Measurements from ENCODE around the gene MAP3K5.

MAP3K5 gene

DNA sequence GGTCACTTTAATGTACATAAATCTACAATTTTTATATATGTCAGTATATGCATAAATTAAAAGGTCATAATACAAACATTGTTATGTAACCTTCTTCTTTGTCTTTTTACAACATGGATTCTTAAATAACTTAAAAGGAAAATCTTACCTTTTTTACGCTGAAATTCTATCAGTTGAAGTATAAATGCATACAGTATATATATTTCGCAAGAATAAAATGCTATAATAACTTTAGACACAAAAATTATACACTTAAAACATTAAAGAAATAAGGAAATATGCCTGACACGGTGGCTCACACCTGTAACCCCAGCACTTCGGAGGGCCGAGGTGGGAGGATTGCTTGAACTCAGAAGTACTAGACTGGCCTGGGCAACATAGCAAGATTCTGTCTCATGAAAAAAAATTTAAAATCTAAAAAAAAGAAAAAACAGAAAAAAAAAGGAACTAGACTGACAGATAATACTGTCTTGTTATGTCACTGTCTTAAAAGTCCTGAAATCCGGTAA, 132.2 kb downstream of the MAP3K5 start:
- TF ChIP-seq, protein P1, sequence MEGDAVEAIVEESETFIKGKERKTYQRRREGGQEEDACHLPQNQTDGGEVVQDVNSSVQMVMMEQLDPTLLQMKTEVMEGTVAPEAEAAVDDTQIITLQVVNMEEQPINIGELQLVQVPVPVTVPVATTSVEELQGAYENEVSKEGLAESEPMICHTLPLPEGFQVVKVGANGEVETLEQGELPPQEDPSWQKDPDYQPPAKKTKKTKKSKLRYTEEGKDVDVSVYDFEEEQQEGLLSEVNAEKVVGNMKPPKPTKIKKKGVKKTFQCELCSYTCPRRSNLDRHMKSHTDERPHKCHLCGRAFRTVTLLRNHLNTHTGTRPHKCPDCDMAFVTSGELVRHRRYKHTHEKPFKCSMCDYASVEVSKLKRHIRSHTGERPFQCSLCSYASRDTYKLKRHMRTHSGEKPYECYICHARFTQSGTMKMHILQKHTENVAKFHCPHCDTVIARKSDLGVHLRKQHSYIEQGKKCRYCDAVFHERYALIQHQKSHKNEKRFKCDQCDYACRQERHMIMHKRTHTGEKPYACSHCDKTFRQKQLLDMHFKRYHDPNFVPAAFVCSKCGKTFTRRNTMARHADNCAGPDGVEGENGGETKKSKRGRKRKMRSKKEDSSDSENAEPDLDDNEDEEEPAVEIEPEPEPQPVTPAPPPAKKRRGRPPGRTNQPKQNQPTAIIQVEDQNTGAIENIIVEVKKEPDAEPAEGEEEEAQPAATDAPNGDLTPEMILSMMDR (IDR thresholded peaks at IDR 0.05; ENCODE audit: extremely low read depth, insufficient read depth, missing control alignments), result no peak
- no peak for DNase-seq (ENCODE audit: low spot score)
- in situ Hi-C loops (cut with MboI; ENCODE audit: low pct_unique_long_range_greater_than_20kb, low sequenced_read_pairs, unreplicated experiment), result no loop called here

- DNase-seq (ENCODE audit: low spot score), result no peak
- TF ChIP-seq, protein P1 (IDR thresholded peaks at IDR 0.05; ENCODE audit: extremely low read depth, insufficient read depth, missing control alignments), result no peak
- in situ Hi-C loops (cut with MboI; ENCODE audit: low pct_unique_long_range_greater_than_20kb, low sequenced_read_pairs, unreplicated experiment), result no loop called here
Observed at GRCh38 chr6:136658711-136659110, 133.6 kb downstream of the MAP3K5 start.

DNA sequence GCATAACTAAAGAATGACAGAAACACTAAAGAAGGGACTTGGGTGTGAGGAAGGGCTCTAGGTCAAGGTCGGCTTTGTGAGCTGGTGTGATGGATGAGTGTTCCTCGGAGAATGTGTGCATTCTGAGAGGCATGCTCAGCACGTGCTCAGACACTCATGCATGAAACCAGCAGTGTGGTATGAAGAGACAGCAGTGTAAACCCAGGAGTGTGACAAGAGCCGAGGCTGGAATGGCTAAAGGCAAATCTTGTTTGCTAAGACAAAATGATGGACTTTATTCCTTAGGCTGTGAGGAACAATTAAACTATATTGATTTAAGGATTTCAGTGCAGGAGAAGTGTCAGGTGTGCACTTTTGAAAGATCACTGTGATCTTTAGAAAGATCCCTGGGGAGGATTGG, 134.6 kb downstream of the MAP3K5 start:
- in situ Hi-C loops (cut with MboI; ENCODE audit: low pct_unique_long_range_greater_than_20kb, low sequenced_read_pairs, unreplicated experiment), result no loop called here
- TF ChIP-seq, protein P1 (IDR thresholded peaks at IDR 0.05; ENCODE audit: extremely low read depth, insufficient read depth, missing control alignments), result no peak
- DNase-seq (ENCODE audit: low spot score), result no peak

- in situ Hi-C loops (cut with MboI; ENCODE audit: low pct_unique_long_range_greater_than_20kb, low sequenced_read_pairs, unreplicated experiment), result no loop called here
- TF ChIP-seq, protein P1 (IDR thresholded peaks at IDR 0.05; ENCODE audit: extremely low read depth, insufficient read depth, missing control alignments), result no peak
- DNase-seq (ENCODE audit: low spot score), result no peak
Observed at GRCh38 chr6:136656121-136656520, 136.2 kb downstream of the MAP3K5 start.

- TF ChIP-seq, protein P1 (IDR thresholded peaks at IDR 0.05; ENCODE audit: extremely low read depth, insufficient read depth, missing control alignments), result no peak
- in situ Hi-C loops (cut with MboI; ENCODE audit: low pct_unique_long_range_greater_than_20kb, low sequenced_read_pairs, unreplicated experiment), result no loop called here
- no peak for DNase-seq (ENCODE audit: low spot score)
Observed at GRCh38 chr6:136655239-136656014, 136.8 kb downstream of the MAP3K5 start.

DNA sequence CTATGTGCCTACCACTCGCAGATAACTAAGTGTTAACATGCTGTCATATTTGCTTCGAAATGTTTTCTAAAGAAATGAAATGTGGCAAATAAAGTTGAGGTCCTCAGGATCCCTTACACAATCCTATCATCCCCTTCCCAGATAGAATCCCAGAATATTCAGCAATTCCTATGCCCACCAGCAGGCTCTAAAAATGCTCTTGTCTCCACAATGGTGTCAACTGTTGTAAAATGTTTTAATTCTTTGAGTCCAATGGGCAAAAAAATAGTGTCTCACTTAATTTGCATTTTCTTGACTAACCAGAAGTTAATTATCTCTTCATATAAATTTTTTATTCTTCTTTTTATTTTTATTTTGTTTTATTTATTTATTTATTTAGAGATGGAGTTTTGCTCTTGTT, 138.2 kb downstream of the MAP3K5 start:
- TF ChIP-seq, protein P1 (IDR thresholded peaks at IDR 0.05; ENCODE audit: extremely low read depth, insufficient read depth, missing control alignments), result no peak
- in situ Hi-C loops (cut with MboI; ENCODE audit: low pct_unique_long_range_greater_than_20kb, low sequenced_read_pairs, unreplicated experiment), result no loop called here

More for the DNA sequence above, 138.2 kb downstream of the MAP3K5 start:
- no peak for DNase-seq (ENCODE audit: low spot score)
